ENCODE measurements around the gene KCNH2.
"Not testable (repeated sequence)": the region's sequence is repeated elsewhere in the genome, so short reads cannot be mapped to it uniquely, and the experiment has no call there.

Gene KCNH2

GRCh38 chr7:150931199-150931869 is 46.8 kb downstream of the KCNH2 start:
- DNase-seq = no peak

DNA sequence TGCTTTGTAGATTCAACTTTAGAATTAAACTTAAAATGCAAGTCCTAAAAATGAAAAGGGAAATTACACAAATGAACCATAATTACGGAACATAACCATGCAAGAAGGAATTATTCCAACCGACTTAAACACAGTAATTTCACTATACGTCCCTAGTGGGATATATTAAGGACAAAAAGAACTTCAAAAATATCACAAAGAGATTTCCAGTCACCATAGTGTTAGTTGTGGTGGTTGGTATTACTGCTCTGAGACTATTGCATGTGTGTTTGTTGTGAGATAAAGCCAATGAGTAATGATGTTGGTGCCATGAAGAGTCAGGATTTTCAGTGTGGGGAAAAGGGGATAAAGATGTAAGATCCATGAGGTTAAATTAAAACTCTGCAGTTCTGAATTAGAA is 49.6 kb downstream of the KCNH2 start:
- DNase-seq = no peak

- no peak for DNase-seq
Observed at GRCh38 chr7:150927956-150928344, 50.2 kb downstream of the KCNH2 start.

GRCh38 chr7:150927157-150927955 is 50.8 kb downstream of the KCNH2 start:
- no peak for DNase-seq

DNA sequence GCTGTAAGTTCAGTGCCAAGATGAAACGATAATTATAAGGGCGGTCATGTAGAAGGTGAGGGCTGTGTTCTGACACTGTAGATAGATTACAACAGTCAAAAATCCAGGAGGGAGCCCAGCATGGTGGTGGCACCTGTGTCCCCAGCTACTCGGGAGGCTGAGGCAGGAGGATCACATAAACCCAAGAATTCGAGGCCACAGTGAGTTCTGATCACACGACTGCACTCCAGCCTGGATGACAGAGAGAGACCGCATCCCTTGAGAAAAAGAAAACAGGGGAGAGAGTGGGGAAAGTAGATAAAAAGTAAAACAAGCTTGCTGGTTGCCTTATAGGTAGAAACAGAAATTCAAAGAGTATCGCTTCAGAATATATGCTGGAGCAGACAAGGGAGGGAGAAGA is 52.1 kb downstream of the KCNH2 start:
- no peak for DNase-seq

- DNase-seq = no peak
Observed at GRCh38 chr7:150924369-150924781, 53.7 kb downstream of the KCNH2 start.

- DNase-seq = no peak
Observed at GRCh38 chr7:150923802-150924201, 54.3 kb downstream of the KCNH2 start.

DNA sequence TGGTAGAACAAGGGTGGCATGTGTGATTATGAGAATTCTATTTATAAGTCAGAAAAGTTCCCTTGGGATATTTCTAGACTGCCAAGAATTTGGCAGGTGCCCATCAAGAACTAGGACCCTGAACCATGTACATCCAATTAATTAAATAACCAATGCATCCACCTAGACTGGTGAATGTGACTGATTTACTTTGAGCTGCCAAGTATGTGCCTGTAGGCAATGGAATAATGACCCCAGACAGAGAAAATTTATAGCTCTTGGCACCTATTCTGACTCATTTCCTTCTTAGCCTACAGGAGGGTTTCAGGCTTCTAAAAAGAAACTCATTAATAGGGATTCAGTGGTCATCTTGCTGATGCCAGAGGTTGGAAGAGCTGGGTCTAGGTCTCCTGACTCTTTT is 54.9 kb downstream of the KCNH2 start:
- DNase-seq = no peak

- DNase-seq = no peak
Observed at GRCh38 chr7:150919160-150919559, 59.0 kb downstream of the KCNH2 start.

GRCh38 chr7:150918378-150918777 is 59.7 kb downstream of the KCNH2 start:
- no peak for DNase-seq

- no peak for DNase-seq
Observed at GRCh38 chr7:150917969-150918368, 60.2 kb downstream of the KCNH2 start.

DNA sequence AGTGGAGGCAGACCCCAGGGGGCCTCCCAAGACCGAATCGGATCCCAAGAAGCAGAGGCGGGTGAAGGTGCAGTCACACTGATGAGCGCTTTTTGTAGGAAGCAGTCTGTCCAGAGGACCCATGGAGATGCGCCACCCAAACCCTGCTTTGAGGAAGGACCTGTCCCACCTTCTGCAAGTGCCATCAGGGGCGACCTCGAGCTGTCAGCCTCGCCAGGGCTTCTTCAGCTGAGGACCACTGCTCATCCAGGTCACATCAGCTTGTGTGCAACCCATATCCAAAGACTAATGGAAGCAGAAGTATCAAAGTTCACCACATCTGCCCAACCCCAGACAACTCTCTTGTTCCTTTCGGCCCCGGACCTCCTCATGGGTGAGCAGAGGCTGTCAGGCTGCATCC is 61.5 kb downstream of the KCNH2 start:
- no peak for DNase-seq

DNA sequence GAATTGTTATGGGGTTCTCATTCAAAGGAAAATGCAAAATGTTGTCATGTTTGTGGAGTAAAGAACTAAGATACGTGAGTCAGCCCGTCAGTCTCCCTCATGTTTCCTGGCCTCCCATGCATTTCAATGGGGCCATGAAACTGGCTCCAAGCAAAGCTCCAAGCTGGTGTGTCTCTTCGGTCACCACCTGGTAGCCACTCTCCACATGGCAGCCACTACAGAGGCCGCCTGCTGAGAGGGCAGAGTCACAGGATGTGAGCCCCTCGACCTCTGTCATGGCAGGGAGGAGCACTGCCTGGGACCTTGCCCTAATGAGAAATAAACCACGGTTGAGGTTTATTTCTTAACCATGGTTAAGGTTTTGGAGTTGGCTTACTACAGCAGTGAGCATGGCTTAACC is 63.2 kb downstream of the KCNH2 start:
- no peak for DNase-seq

- no peak for DNase-seq
Observed at GRCh38 chr7:150914196-150914595, 63.9 kb downstream of the KCNH2 start.

GRCh38 chr7:150912427-150912826 is 65.7 kb downstream of the KCNH2 start:
- DNase-seq = no peak

DNA sequence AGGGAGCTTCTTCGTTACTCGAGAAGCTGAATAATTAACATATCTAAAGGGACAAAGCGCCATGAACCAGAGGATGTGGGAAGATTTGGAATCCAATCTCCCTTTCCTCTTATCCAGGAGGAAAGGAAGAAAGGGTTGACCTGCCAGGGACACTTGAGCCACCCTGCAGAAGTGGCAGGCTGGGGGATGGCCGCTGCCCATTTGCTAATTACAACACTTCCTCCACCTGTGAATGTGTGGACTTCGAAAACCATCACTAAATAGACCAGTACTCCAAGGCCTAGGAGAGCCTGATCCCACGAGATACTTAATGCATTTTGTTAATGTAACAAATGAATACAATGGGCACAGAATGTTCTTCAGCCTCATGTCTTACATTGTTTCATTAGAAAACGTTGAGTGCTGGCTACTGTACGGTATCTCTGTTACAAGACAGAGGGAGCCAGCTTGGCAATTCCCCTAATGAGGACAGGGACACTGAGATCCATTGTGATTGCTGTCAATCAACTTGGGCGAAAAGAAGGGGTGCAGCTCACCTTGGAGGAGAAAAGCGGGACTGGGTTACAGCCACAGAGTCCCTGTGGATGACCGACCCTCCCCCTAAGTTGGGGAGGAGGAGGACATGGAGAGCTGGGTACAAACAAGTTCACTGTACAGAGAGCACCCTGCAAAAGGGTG is 66.4 kb downstream of the KCNH2 start:
- no peak for DNase-seq

GRCh38 chr7:150910996-150911422 is 67.1 kb downstream of the KCNH2 start:
- no peak for DNase-seq

DNA sequence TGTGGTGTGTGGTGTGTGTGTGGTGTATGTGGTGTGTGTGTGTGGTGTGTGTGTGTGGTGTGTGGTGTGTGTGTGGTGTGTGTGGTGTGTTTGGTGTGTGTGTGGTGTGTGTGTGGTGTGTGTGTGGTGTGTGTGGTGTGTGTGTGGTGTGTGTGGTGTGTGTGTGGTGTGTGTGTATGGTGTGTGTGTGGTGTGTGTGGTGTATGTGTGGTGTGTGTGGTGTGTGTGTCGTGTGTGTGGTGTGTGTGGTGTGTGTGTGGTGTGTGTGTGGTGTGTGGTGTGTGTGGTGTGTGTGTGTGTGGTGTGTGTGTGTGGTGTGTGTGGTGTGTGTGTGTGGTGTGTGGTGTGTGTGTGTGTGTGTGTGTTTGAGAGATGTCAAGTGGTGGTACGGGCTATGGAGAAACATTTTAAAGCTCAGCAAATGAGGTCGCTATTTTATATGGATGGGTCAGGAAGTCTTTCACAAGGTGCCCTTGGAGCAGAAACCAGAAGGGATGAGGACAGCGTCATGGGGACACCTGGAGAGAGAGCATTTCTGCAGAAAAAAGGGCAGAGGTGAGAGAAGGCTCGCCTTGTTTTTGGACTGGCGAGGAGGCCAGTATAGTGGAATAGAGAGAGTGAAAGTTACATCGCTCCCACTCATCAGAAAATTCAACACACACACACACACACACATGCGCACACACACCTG is 67.7 kb downstream of the KCNH2 start:
- DNase-seq = not testable (repeated sequence)

DNA sequence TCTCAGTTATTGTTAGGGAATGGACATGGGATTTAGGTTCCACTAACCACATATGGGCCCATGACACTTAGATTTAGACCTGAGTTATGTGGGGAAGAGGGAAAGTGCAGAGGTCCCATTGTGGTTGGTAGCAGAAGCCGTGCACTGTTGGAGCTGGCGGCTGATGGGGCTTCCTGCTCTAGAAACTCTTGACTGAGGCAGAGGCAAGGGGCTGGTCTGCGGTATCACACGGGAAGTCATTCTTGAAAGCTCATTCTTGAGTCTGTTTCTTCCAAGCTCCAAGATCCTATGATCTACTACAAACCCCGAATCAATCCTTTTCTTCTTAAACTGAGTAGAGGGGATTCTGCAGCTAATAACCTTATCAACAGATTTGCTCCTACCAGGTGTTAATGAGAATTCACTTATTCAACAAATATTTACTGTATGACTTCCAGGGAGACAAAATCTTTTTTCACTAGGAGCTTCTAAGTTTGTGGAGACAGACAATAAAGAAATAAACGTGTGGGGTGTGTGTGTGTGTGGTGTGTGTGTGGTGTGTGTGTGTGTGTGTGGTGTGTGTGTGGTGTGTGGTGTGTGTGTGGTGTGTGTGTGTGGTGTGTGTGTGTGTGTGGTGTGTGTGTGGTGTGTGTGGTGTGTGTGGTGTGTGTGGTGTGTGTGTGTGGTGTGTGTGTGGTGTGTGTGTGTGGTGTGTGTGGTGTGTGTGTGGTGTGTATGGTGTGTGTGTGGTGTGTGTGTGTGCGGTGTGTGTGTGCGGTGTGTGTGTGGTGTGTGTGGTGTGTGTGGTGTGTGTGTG is 68.7 kb downstream of the KCNH2 start:
- no peak for DNase-seq

DNA sequence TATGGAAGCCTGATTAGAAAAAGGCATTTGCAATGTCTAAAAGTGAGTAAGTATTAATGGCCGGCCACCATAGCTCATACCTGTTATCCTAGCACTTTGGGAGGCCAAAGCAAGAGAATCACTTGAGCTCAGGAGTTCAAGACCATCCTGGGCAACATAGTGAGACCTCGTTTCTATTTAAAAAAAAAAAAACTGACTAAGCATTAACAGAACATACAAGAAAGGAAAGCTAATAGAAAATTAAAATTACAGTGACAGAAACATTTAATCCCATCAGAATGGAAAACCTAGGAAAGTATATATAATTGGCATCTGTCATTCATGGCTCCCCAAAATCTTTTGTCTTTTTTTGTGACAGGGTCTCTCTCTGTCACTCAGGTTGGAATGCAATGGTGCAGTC is 69.9 kb downstream of the KCNH2 start:
- DNase-seq = no peak

- no peak for DNase-seq
Observed at GRCh38 chr7:150904011-150904909, 73.9 kb downstream of the KCNH2 start.
